GM12891 (cell line): ENCODE results near the gene PIK3R5.

Source experiments
- DNase-seq: peaks from one replicate; pipeline ENCODE4 v3.0.0; 2011; ENCODE audit warnings: low spot score; ENCODE audit not compliant: insufficient read length
- FAIRE-seq: peaks from 2 replicates; lab custom pipeline; 2011; peaks lifted over from hg19 to GRCh38; lab: Jason Lieb, UNC
- PAX5 ChIP-seq: IDR thresholded peaks from 2 replicates; pipeline ENCODE4 v1.6.1; 2011; ENCODE audit warnings: low read length, moderate library complexity, mild to moderate bottlenecking; ENCODE audit not compliant: insufficient read depth, severe bottlenecking
- POLR2A ChIP-seq: IDR thresholded peaks from 2 replicates; pipeline ENCODE4 v1.6.1; 2011; ENCODE audit warnings: low read depth, low read length, control low read depth
- POLR2AphosphoS5 ChIP-seq: IDR thresholded peaks from 2 replicates; pipeline ENCODE4 v1.6.1; 2011; ENCODE audit warnings: low read depth, low read length, control low read depth
- POU2F2 ChIP-seq: IDR thresholded peaks from 2 replicates; pipeline ENCODE4 v1.6.1; 2011; ENCODE audit warnings: low read depth, mild to moderate bottlenecking, control low read depth, low read length, moderate library complexity
- SPI1 ChIP-seq: IDR thresholded peaks from 2 replicates; pipeline ENCODE4 v1.6.1; 2011; ENCODE audit warnings: low read depth, low read length, control low read depth
- TAF1 ChIP-seq: IDR thresholded peaks from 2 replicates; pipeline ENCODE4 v1.6.1; 2011; ENCODE audit warnings: low read depth, low read length, control low read depth

The PIK3R5 gene

GRCh38 chr17:8968503-8968902, 3.0 kb upstream of the PIK3R5 start:
- TF ChIP-seq POU2F2 (no peak), SPI1 (no peak), POLR2A (no peak), POLR2AphosphoS5 (no peak), PAX5 (no peak), TAF1 (no peak)
- DNase-seq (no peak), FAIRE-seq (no peak)

GRCh38 chr17:8967861-8968260, 2.4 kb upstream of the PIK3R5 start:
- TF ChIP-seq TAF1, result no peak
- TF ChIP-seq SPI1, result peak; percentile 34; the same call in 1 of the 2 replicates
- no peak for TF ChIP-seq POLR2AphosphoS5
- no peak for TF ChIP-seq POLR2A
- no peak for TF ChIP-seq POU2F2
- TF ChIP-seq PAX5, result no peak
- FAIRE-seq (peak; percentile 41), DNase-seq (no peak)

GRCh38 chr17:8966926-8967325, 1.4 kb upstream of the PIK3R5 start:
- DNase-seq (no peak), FAIRE-seq (no peak)
- TF ChIP-seq POLR2A, result no peak
- TF ChIP-seq SPI1, result 0 out of 2 replicates have a peak, but pooled peaks have one; percentile 3
- TF ChIP-seq POU2F2, result no peak
- no peak for TF ChIP-seq TAF1

- no peak for TF ChIP-seq SPI1
- no peak for TF ChIP-seq PAX5
- TF ChIP-seq POLR2AphosphoS5, result peak; percentile 63
- no peak; the same call in 1 of the 2 replicates for TF ChIP-seq TAF1
- TF ChIP-seq POU2F2, result 0 out of 2 replicates have a peak, but pooled peaks have one; percentile 33
- peak; percentile 49 for TF ChIP-seq POLR2A
- FAIRE-seq (no peak), DNase-seq (no peak)
These were observed 610 bp downstream of the PIK3R5 start for GRCh38 chr17:8964801-8965393.

- peak; percentile 83 for FAIRE-seq
- TF ChIP-seq POLR2AphosphoS5 (no peak), SPI1 (no peak), POLR2A (no peak), PAX5 (no peak), TAF1 (no peak), POU2F2 (no peak)
- DNase-seq, result no peak
These were observed 1.8 kb downstream of the PIK3R5 start for GRCh38 chr17:8963647-8964258.

- no peak for DNase-seq
- no peak for TF ChIP-seq PAX5
- TF ChIP-seq POLR2A, result no peak; the same call in 1 of the 2 replicates
- TF ChIP-seq POU2F2, result no peak
- TF ChIP-seq POLR2AphosphoS5, result no peak
- TF ChIP-seq SPI1, result no peak
- no peak for TF ChIP-seq TAF1
- FAIRE-seq, result no peak
These were observed 2.5 kb downstream of the PIK3R5 start for GRCh38 chr17:8963014-8963413.

- TF ChIP-seq PAX5 (no peak), POLR2A (no peak), POLR2AphosphoS5 (no peak), TAF1 (no peak), SPI1 (no peak), POU2F2 (no peak)
- FAIRE-seq, result peak; percentile 5
- no peak for DNase-seq
These were observed 3.7 kb downstream of the PIK3R5 start for GRCh38 chr17:8961829-8962228.

GRCh38 chr17:8960325-8961140, 5.0 kb downstream of the PIK3R5 start:
- peak; percentile 76 for FAIRE-seq
- DNase-seq, result no peak
- TF ChIP-seq POLR2AphosphoS5 (no peak), POU2F2 (0 out of 2 replicates have a peak, but pooled peaks have one; percentile 48)

- peak; percentile 61 for FAIRE-seq
- DNase-seq, result no peak
- TF ChIP-seq POU2F2, result 0 out of 2 replicates have a peak, but pooled peaks have one; percentile 16
- no peak for TF ChIP-seq PAX5
These were observed 6.1 kb downstream of the PIK3R5 start for GRCh38 chr17:8959312-8959918.

GRCh38 chr17:8957721-8958120, 7.8 kb downstream of the PIK3R5 start:
- DNase-seq (no peak), FAIRE-seq (no peak)
- no peak for TF ChIP-seq TAF1
- TF ChIP-seq SPI1, result no peak
- no peak for TF ChIP-seq POU2F2
- no peak for TF ChIP-seq PAX5
- TF ChIP-seq POLR2AphosphoS5, result no peak
- TF ChIP-seq POLR2A, result no peak
